GM12865 (cell line): Measurements from ENCODE around the gene DLX4.

Source experiments
- DNase-seq: peaks from one replicate; pipeline ENCODE4 v3.0.0; 2010; ENCODE audit warnings: low read depth
- H3K4me3 ChIP-seq: 2 replicates; pipeline ENCODE4 v1.5.1; 2011; ENCODE audit warnings: mild to moderate bottlenecking, low read depth, low read length, control low read depth
- CTCF ChIP-seq: IDR thresholded peaks from 2 replicates; pipeline ENCODE4 v1.5.1; 2011; ENCODE audit warnings: low read length, control low read depth, low read depth, inconsistent platforms; ENCODE audit not compliant: insufficient read depth; ENCODE audit errors: missing control alignments

DLX4 gene

GRCh38 chr17:49932901-49933300 is 36.1 kb upstream of the DLX4 start:
- no peak for TF ChIP-seq CTCF
- no peak overlapping the region for H3K4me3 ChIP-seq
- DNase-seq = no peak

GRCh38 chr17:49935526-49936210 is 33.3 kb upstream of the DLX4 start:
- no peak overlapping the region for H3K4me3 ChIP-seq
- DNase-seq = no peak
- TF ChIP-seq CTCF = no peak

- no peak for TF ChIP-seq CTCF
- H3K4me3 ChIP-seq = no peak overlapping the region
- DNase-seq = no peak
These were observed 32.6 kb upstream of the DLX4 start for GRCh38 chr17:49936386-49936785.

GRCh38 chr17:49939318-49939717 is 29.7 kb upstream of the DLX4 start:
- no peak for DNase-seq
- TF ChIP-seq CTCF = no peak

GRCh38 chr17:49941427-49941826 is 27.6 kb upstream of the DLX4 start:
- no peak overlapping the region for H3K4me3 ChIP-seq
- no peak for DNase-seq
- no peak for TF ChIP-seq CTCF

More at GRCh38 chr17:49939318-49939717, 29.7 kb upstream of the DLX4 start:
- no peak overlapping the region for H3K4me3 ChIP-seq

- H3K4me3 ChIP-seq = no peak overlapping the region
These were observed 26.0 kb upstream of the DLX4 start for GRCh38 chr17:49942947-49943346.

More at GRCh38 chr17:49942947-49943346, 26.0 kb upstream of the DLX4 start:
- no peak for DNase-seq
- no peak for TF ChIP-seq CTCF
